ENCODE measurements around the gene SIVA1. TPM values are rescaled to one million over a fixed set of nuclear protein-coding genes. Genes with fewer than 3 reads are reported as not detected.

SIVA1 gene
- total and polyA plus RNA-seq, 2 of the 4 experiments (the other 2 are of a cell fraction): 166 to 184 TPM

DNA sequence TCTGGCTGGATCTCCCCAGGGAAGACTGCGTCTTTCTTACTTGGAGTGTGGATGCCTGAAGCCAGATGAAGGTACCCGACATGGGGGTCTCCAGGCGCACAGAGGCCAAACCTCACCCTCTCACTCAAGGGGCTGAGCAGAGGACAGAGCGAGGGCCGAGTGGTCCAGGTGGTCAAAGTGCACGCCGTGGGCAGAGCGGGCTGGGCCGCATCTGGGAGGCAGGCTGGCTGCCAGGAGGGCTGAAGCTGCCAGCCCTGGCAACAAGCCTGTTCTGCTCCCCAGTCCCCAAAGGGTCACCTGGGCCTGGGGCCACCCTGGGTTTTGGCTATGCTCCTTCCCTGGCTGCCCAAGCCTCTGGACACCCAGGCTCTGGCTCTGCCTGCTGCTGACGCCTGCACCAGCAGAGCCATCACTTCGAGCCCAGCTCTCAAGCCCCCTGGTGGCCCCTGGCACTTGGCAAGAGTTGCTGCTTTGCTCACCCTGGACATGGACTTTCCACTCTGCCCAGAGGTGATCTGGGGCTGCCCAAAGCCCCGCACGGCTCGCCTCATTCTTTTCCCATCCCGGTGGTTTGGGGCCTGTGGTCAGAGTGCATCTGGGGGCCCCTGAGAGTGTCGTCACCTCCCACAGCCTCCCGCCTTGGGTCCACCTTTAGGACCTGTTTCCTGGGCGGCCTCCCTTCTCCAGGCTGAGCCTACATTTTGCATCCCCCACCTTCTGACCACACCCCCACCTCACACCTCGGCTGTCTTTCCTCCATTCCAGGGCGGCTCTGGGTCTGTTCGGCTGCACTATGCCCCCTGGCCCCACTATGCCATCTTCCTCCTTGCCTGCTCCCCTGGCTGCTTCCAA is 26.1 kb upstream of the SIVA1 start (continued):
- TF ChIP-seq MAZ (IDR thresholded peaks at IDR 0.05; ENCODE audit: borderline replicate concordance, low read depth, low read length): no peak

DNA sequence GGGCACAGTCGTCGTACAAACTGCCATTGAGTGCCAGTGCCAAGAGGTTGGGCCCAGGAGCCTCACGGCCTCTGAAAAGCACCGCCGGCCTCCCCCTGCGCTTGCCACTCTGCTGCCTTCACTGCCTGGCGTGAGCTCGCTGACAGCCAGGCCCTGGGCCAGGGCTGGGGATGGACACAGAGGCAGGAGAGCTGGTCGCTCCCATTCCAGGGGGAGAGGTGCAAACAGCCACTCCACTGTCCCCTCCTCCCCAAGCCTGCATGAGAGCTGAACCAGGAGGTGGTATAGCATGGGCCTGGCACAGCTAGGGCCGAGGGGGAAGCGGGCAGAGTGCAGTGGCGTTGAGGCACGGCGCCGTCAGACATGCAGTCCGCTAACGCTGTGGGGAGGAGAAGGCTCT is 24.3 kb upstream of the SIVA1 start:
- H3K4ac ChIP-seq (ENCODE audit: low read depth, low read length): no peak overlapping the region
- dilution Hi-C loops (cut with HindIII; ENCODE audit: low sequenced_read_pairs, unreplicated experiment): no loop called here
- no peak overlapping the region for H3K4me3 ChIP-seq (ENCODE audit: insufficient read depth, low read depth, low read length)
- H4K5ac ChIP-seq (ENCODE audit: low read depth, low read length): no peak overlapping the region
- ChIA-PET POLR2A (ENCODE audit: unreplicated experiment) (no interaction called here), CTCF (no interaction called here)
- no peaks in the 10 kb centered on the region for H3K36me3 ChIP-seq (ENCODE audit: control insufficient read depth, insufficient read depth, low read length)
- no peaks in the 10 kb centered on the region for H3K9me3 ChIP-seq (ENCODE audit: control insufficient read depth, insufficient read depth, low read length)
- no peak overlapping the region for H3K14ac ChIP-seq (replicated peaks; ENCODE audit: low read depth, low read length)
- no peaks in the 10 kb centered on the region; the same call in 1 of the 2 replicates for H3K27me3 ChIP-seq (ENCODE audit: control insufficient read depth, insufficient read depth, low read length)
- 91% methylated on average over 12 of the region's 17 CpGs; no CpG with 5 or more reads in 1 of the 2 experiments for WGBS, 2 experiments (ENCODE audit: extremely low coverage in 2 of 2, insufficient read length in 1 of 2)
- intact Hi-C loops (cut with micrococcal nuclease): no loop called here
- H3K9ac ChIP-seq (ENCODE audit: low read depth, low read length): no peak overlapping the region
- H4K91ac ChIP-seq (ENCODE audit: insufficient read depth, low read depth, low read length): no peak overlapping the region
- H4K8ac ChIP-seq (ENCODE audit: low read depth in 2 of 2, low read length in 2 of 2): no peak overlapping the region
- H4K20me1 ChIP-seq (ENCODE audit: insufficient read depth, low read length): 0 out of 2 replicates have a peak, but pooled peaks cover 3% of the 10 kb centered on the region
- no peak overlapping the region for H3K18ac ChIP-seq (ENCODE audit: low read depth, low read length)
- no peak overlapping the region for H2BK15ac ChIP-seq (ENCODE audit: low read depth, low read length)
- H2AFZ ChIP-seq (replicated peaks; ENCODE audit: low read length, poor library complexity): no peak overlapping the region
- no peak overlapping the region for H2BK120ac ChIP-seq (ENCODE audit: low read depth, low read length)
- in situ Hi-C loops (cut with MboI; ENCODE audit: low sequenced_read_pairs): no loop called here
- no TSS peak for BruUV-seq (replicated peaks)
- H2AK5ac ChIP-seq (ENCODE audit: low read depth, low read length): no peak overlapping the region
- no peak overlapping the region for H3K23ac ChIP-seq (ENCODE audit: low read depth, low read length)
- H3K27ac ChIP-seq (ENCODE audit: insufficient read depth, low read length): no peak overlapping the region
- ATAC-seq (ENCODE audit: low read depth) (no peak), DNase-seq (no peak)
- peaks cover 6% of the 10 kb centered on the region; the same call in 1 of the 2 replicates for H3K4me1 ChIP-seq (ENCODE audit: control insufficient read depth, insufficient read depth, low read length)
- H2BK20ac ChIP-seq (ENCODE audit: low read depth, low read length): no peak overlapping the region
- H3K79me1 ChIP-seq (ENCODE audit: low read depth in 1 of 2, low read length in 2 of 2): no peaks in the 10 kb centered on the region; a peak in 1 of 4 replicates
- H3K4me2 ChIP-seq (ENCODE audit: low read depth, low read length): no peak overlapping the region
- no peak overlapping the region for H2AK9ac ChIP-seq (replicated peaks; ENCODE audit: low read depth, low read length, poor library complexity)
- H3K9me1 ChIP-seq (ENCODE audit: insufficient read depth, low read length): no peaks in the 10 kb centered on the region
- H3K56ac ChIP-seq (ENCODE audit: extremely low read depth, insufficient read depth, low read length): no peak overlapping the region
- no peak overlapping the region for H2BK5ac ChIP-seq (ENCODE audit: low read depth, low read length, poor library complexity, severe bottlenecking)
- no peak for TF ChIP-seq MXI1 (IDR thresholded peaks at IDR 0.05; ENCODE audit: borderline replicate concordance, low read depth, low read length)
- TF ChIP-seq FOS (IDR thresholded peaks at IDR 0.05; ENCODE audit: low read depth, low read length): no peak
- TF ChIP-seq POLR2A (IDR thresholded peaks at IDR 0.05; ENCODE audit: low read depth, low read length): no peak
- TF ChIP-seq CHD1 (IDR thresholded peaks at IDR 0.05; ENCODE audit: low read depth, low read length): no peak
- no peak for TF ChIP-seq RCOR1 (IDR thresholded peaks at IDR 0.05; ENCODE audit: insufficient replicate concordance, low read length)
- no peak for TF ChIP-seq NFE2L2 (IDR thresholded peaks at IDR 0.05; ENCODE audit: low read depth, low read length)
- no peak for TF ChIP-seq MAZ (IDR thresholded peaks at IDR 0.05; ENCODE audit: borderline replicate concordance, low read depth, low read length)
- no peak for TF ChIP-seq MAFK (IDR thresholded peaks at IDR 0.05; ENCODE audit: low read depth, low read length)
- TF ChIP-seq, protein P1, sequence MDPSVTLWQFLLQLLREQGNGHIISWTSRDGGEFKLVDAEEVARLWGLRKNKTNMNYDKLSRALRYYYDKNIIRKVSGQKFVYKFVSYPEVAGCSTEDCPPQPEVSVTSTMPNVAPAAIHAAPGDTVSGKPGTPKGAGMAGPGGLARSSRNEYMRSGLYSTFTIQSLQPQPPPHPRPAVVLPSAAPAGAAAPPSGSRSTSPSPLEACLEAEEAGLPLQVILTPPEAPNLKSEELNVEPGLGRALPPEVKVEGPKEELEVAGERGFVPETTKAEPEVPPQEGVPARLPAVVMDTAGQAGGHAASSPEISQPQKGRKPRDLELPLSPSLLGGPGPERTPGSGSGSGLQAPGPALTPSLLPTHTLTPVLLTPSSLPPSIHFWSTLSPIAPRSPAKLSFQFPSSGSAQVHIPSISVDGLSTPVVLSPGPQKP (IDR thresholded peaks at IDR 0.05; ENCODE audit: borderline replicate concordance, low read depth, low read length): no peak
- no peak for TF ChIP-seq RAD21 (IDR thresholded peaks at IDR 0.05; ENCODE audit: low read length)
- no peak for TF ChIP-seq RFX5 (IDR thresholded peaks at IDR 0.05; ENCODE audit: low read depth, low read length)
- no peak for TF ChIP-seq SMC3 (IDR thresholded peaks at IDR 0.05; ENCODE audit: low read depth, low read length)
- no peak for TF ChIP-seq CEBPB (IDR thresholded peaks at IDR 0.05; ENCODE audit: low read depth, low read length)
- TF ChIP-seq, protein P2, sequence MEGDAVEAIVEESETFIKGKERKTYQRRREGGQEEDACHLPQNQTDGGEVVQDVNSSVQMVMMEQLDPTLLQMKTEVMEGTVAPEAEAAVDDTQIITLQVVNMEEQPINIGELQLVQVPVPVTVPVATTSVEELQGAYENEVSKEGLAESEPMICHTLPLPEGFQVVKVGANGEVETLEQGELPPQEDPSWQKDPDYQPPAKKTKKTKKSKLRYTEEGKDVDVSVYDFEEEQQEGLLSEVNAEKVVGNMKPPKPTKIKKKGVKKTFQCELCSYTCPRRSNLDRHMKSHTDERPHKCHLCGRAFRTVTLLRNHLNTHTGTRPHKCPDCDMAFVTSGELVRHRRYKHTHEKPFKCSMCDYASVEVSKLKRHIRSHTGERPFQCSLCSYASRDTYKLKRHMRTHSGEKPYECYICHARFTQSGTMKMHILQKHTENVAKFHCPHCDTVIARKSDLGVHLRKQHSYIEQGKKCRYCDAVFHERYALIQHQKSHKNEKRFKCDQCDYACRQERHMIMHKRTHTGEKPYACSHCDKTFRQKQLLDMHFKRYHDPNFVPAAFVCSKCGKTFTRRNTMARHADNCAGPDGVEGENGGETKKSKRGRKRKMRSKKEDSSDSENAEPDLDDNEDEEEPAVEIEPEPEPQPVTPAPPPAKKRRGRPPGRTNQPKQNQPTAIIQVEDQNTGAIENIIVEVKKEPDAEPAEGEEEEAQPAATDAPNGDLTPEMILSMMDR (conservative IDR thresholded peaks at IDR 0.05; ENCODE audit: low read depth, low read length): no peak
